ENCODE data around the gene VPS39.
"Not testable (repeated sequence)": the region's sequence is repeated elsewhere in the genome, so short reads cannot be mapped to it uniquely, and the experiment has no call there.

Gene VPS39

DNA sequence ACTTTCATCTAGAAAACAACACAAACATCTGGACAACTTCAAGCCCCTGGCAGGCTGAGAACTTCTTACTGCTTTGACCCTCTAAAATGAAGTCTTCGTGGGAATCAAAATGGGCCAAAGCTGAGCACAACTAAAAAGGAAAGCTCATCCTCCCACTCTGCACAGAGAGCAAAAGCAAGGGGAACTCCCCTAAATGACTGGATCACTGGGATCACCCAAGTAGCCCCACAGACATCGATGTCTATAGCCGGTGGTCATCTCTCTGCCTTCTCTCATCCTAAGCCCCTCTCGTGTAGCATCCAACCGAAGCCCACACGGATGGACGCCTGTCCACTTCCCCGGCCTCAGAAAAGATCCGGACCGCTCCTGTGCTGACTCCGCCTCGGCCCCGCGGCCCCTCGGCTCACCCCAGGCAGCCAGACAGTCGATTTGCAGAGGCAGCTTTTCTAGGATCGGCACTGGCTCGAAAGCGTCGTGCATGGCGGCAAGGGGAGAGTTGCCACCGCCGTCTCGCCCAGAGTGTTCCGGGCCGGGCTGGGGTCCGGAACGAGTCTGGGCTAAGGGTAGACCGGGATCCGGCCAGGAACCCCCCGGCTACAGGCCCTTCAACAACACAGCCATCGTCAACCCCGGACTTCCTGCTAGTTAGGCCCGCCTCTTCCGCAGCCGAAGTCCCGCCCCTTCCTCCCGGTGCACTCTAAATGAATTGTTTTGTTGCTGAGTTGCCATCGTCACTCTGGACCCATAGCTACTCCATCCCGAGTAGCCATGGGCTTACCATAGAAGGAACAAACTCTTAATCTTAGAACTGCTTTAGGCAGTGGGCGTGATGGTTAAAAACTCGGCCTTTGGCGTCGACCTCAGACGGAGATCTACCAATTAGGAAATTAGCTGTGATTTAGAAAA, at the start of gene VPS39:
VPS39 (minus strand) TSS at position 631 of the 906 bp plus-strand sequence; CDS start at position 480, 151 bp downstream.
- FAIRE-seq (peak; percentile 94), DNase-seq (ENCODE audit: extremely low spot score, insufficient read length, low read depth) (peak; percentile 73)

- no peak for FAIRE-seq
- no peak for DNase-seq (ENCODE audit: extremely low spot score, insufficient read length, low read depth)
Measured at GRCh38 chr15:42253300-42253699, 45.2 kb upstream of the VPS39 start.

- DNase-seq (ENCODE audit: extremely low spot score, insufficient read length, low read depth) (no peak), FAIRE-seq (no peak)
Measured at GRCh38 chr15:42240823-42241222, 32.7 kb upstream of the VPS39 start.

GRCh38 chr15:42239528-42240182, 31.6 kb upstream of the VPS39 start:
- FAIRE-seq, result no peak
- DNase-seq (ENCODE audit: extremely low spot score, insufficient read length, low read depth), result no peak

DNA sequence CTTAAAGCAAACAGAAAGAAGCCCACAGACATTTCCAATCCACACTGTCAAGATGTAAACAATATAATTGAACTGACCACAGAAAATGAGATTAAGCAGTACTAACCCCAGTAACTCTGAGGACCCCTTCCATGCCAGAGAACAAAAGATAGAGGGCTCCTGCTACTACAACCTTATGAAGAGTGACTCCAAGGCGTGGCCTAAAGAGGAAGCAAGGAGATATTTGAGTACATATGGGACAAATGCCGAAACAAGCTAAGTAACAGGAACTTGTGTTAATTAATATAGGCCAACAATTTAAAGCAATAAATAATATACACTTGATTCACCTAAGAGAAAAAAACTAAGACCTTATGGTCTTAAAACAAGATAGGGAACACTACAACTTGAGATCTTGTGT, 25.0 kb upstream of the VPS39 start:
- FAIRE-seq, result no peak
- no peak for DNase-seq (ENCODE audit: extremely low spot score, insufficient read length, low read depth)

- FAIRE-seq, result no peak
- no peak for DNase-seq (ENCODE audit: extremely low spot score, insufficient read length, low read depth)
Measured at GRCh38 chr15:42232606-42233005, 24.5 kb upstream of the VPS39 start.

- FAIRE-seq (no peak), DNase-seq (ENCODE audit: extremely low spot score, insufficient read length, low read depth) (no peak)
Measured at GRCh38 chr15:42231088-42231487, 23.0 kb upstream of the VPS39 start.

GRCh38 chr15:42228981-42229380, 20.9 kb upstream of the VPS39 start:
- not testable (repeated sequence) for FAIRE-seq; DNase-seq (ENCODE audit: extremely low spot score, insufficient read length, low read depth)

GRCh38 chr15:42228036-42228435, 19.9 kb upstream of the VPS39 start:
- DNase-seq (ENCODE audit: extremely low spot score, insufficient read length, low read depth) (no peak), FAIRE-seq (no peak)

- no peak for FAIRE-seq
- no peak for DNase-seq (ENCODE audit: extremely low spot score, insufficient read length, low read depth)
Measured at GRCh38 chr15:42226648-42227047, 18.5 kb upstream of the VPS39 start.

DNA sequence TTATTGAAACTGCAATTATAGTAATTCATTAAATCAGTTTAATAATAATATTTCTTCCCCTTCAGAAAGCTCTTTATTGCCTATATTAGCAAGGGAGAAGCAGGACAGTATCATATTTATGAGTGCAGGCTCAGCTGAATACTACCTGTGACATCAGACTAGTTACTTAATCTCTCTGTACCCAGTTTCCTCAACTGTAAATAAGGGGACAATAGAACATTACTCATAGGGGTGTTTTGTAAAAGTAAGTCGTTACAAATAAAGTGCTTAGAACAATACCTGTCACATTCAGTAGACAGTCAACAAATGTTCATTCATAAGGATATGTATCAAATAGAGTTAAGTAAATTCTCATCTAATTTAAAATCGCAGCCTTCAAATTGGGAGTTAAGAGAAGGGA, 12.1 kb upstream of the VPS39 start:
- no peak for DNase-seq (ENCODE audit: extremely low spot score, insufficient read length, low read depth)
- no peak for FAIRE-seq

DNA sequence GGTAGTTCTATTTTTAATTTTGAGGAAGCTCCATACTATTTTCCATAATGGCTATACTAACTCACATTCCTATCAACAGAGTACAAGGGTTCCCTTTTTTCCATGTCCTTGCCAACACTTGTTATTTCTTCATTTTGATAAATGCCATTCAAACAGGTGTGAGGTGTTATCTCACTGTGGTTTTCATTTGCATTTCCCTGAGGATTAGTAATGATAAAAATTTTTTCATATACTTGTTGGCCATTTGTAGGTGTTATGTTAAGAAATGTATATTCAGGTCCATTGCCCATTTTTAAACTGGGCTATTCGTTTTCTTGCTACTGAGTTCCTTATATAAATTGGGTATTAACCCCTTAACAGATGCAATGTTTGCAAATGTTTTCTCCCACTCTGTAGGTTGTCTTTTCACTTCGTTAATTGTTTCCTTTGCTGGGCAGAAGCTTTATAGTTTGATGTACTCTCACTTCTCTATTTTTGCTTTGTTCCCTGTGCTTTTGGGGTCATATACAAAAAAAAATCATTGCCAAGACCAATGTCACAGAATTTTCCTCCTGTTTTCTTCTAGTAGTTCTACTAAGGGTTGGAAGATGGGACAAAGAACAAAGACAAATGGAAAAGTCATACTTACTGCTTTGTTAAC, 11.0 kb upstream of the VPS39 start:
- FAIRE-seq, result peak; percentile 66
- DNase-seq (ENCODE audit: extremely low spot score, insufficient read length, low read depth), result no peak

- peak; percentile 18 for FAIRE-seq
Measured at GRCh38 chr15:42217568-42217967, 9.5 kb upstream of the VPS39 start.

DNA sequence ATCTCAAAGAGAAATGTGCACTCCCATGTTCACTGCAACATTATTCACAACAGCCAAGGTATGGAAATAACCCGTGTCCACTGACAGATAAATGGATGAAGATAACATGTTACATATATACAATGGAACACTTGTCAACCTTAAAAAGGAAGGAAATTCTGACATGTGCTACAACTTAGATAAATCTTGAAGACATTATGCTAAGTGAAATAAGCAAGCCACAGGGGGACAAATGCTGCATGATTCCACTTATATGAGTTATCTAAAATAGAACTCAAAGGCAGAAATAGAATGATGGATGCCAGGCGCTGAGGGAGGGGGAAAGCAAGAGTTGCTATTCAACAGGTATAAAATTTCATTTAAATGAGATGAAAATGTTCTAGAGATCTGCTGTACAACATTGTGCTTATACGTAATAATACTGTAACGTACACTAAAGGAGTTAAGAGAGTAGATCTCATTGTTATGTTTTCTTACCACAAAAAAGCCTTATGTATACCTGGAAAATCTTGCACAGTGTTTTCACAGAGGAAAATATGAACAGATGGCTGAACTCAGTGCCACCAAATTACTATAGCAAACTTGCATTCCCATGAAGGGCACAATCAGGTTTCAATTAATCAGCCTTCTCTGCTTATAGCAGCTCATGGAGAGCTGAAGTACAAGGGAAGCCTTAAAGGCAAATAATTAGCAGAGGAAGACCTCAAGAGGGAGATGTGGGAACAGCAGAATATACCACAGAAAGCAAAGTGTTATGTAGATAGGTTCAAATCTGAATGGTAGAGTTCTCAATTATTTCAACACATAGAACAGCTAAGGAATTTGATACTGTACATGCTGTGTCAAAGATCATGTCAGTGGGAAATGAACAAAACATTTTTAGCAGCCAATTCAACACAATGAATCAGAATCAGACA, 8.1 kb upstream of the VPS39 start:
- DNase-seq (ENCODE audit: extremely low spot score, insufficient read length, low read depth) (no peak), FAIRE-seq (peak; percentile 59)

More at GRCh38 chr15:42217568-42217967, 9.5 kb upstream of the VPS39 start:
- DNase-seq (ENCODE audit: extremely low spot score, insufficient read length, low read depth), result no peak

DNA sequence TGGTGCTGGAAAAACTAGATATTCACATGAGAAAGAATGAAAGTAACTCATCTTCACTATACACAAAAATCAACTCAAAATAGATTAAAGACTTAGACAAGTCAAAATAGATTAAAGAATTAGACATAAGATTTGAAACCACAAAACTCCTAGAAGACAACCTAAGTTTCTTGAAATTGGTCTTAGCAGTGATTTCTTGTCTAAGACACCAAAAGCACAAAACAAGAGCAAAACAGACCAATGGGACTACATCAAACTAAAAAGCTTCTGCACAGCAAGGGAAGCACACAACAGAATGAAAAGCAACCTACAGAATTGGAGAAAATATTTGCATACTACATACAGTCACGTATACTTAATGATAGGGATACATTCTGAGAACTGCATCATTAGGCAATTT, 6.5 kb upstream of the VPS39 start:
- DNase-seq (ENCODE audit: extremely low spot score, insufficient read length, low read depth), result no peak
- no peak for FAIRE-seq

DNA sequence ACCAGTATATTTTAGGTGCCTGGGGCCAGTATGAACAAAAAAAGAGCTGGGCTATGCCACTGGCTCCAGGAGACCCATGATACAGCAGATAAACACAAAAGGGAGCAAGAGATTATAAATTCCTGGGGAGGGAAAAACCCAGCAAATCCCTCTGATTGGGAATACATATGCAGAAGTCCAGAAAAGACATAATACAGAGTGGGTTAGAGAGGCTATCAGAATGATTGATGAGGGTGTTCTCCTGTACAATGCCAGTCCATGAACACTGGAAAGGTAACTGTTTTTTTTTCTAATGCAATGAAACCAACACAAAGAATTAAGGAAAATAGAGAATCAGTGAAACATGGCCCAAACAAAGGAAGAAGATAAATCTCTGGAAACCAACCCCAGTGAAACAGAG, 5.4 kb upstream of the VPS39 start:
- DNase-seq (ENCODE audit: extremely low spot score, insufficient read length, low read depth), result no peak
- FAIRE-seq, result no peak

GRCh38 chr15:42210696-42211095, 2.6 kb upstream of the VPS39 start:
- no peak for FAIRE-seq
- no peak for DNase-seq (ENCODE audit: extremely low spot score, insufficient read length, low read depth)

DNA sequence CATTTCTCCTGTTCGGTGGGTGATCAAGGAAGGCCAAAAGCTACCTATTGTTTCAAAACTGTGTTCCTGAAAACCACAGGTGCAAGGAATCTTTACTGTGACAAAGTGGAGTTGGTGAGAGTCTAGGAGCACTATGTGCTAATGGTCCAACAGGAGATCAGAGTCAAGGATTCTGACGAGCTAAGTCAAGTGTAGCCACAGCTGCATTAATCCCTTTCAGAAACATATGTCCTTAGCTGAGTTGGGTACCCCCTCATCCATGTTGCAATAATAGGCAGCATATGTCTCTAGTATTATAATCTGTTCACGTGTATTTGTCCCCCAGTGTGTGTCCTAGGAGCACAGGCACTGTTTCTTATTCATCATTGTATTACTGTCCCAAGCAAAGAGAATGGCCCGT, 1.7 kb downstream of the VPS39 start:
- no peak for FAIRE-seq
- no peak for DNase-seq (ENCODE audit: extremely low spot score, insufficient read length, low read depth)

DNA sequence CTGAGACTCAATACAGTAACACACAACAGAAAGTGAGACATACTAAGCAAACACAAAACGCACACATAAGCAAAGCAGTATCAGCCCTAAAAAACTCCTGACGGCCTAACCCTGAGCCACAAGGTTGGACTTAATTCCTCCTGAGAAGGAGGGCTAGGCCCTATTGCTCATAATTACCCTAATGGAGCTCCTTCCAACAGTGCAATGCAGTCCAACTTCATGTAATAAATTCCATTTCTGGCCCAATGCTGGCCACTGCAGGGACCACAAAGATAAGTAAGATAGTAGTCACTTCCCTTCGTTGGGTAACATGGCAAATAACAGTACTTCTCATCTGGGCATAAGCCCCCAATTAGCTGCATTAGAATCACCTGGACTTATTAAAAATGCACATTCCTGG, 4.2 kb downstream of the VPS39 start:
- DNase-seq (ENCODE audit: extremely low spot score, insufficient read length, low read depth) (no peak), FAIRE-seq (no peak)

- DNase-seq (ENCODE audit: extremely low spot score, insufficient read length, low read depth) (no peak), FAIRE-seq (no peak)
Measured at GRCh38 chr15:42202653-42203052, 5.5 kb downstream of the VPS39 start.
